Keratinocyte (primary cell): ENCODE results near the gene SFXN1.

Experiments
- EZH2 ChIP-seq: IDR thresholded peaks from one replicate; pipeline ENCODE4 v1.6.1; 2012; ENCODE audit warnings: inconsistent platforms, mild to moderate bottlenecking, low read length, moderate library complexity
- TF ChIP-seq, protein P1 (sequence below), 3 experiments: IDR thresholded peaks in 1 of 3; conservative IDR thresholded peaks in 1 of 3; optimal IDR thresholded peaks in 1 of 3; 2 replicates in 2 of 3; 3 replicates in 1 of 3; pipeline versions ENCODE3 to v1.5.1; 2011; ENCODE audit warnings: low read length in 3 of 3, mild to moderate bottlenecking in 3 of 3, moderate library complexity in 2 of 3, control low read depth in 1 of 3, inconsistent platforms in 1 of 3; ENCODE audit not compliant: insufficient read depth in 2 of 3; ENCODE audit errors: extremely low read depth in 1 of 3

- TF ChIP-seq, protein P1, sequence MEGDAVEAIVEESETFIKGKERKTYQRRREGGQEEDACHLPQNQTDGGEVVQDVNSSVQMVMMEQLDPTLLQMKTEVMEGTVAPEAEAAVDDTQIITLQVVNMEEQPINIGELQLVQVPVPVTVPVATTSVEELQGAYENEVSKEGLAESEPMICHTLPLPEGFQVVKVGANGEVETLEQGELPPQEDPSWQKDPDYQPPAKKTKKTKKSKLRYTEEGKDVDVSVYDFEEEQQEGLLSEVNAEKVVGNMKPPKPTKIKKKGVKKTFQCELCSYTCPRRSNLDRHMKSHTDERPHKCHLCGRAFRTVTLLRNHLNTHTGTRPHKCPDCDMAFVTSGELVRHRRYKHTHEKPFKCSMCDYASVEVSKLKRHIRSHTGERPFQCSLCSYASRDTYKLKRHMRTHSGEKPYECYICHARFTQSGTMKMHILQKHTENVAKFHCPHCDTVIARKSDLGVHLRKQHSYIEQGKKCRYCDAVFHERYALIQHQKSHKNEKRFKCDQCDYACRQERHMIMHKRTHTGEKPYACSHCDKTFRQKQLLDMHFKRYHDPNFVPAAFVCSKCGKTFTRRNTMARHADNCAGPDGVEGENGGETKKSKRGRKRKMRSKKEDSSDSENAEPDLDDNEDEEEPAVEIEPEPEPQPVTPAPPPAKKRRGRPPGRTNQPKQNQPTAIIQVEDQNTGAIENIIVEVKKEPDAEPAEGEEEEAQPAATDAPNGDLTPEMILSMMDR (optimal IDR thresholded peaks at IDR 0.05 in 1 of 3, IDR thresholded peaks at IDR 0.05 in 1 of 3, conservative IDR thresholded peaks at IDR 0.05 in 1 of 3; ENCODE audit: extremely low read depth in 1 of 3, insufficient read depth in 2 of 3, low read length in 3 of 3): no peak
- TF ChIP-seq EZH2: no peak
Observed at GRCh38 chr5:175487514-175488222, 9.3 kb downstream of the SFXN1 start.
